ENCODE results near the gene ATP8B1. TPM values are rescaled to one million over a fixed set of nuclear protein-coding genes. Genes with fewer than 3 reads are reported as not detected.

ATP8B1 gene
- total RNA-seq, 1 experiment from 2014 or later: 1.4 TPM

DNA sequence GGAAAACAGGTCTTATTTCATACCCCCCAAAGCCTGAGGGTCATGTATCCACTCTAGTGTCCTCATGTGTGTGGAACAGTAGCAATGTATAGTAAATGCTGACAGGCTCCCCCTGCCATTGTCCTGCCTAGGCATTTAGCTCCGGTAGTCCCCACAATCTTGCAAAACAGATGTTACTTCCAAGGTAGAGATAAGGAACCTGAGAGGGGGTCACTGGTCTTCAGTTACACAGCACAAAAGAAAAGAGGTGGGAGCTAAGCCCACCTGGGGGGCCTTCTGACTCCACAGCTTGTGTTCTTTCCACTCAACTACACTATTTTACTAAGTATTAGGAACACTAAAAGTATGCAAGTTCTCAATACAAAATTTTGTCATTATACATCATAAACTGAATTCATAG lies 199.2 kb downstream of the ATP8B1 start:
- intact Hi-C loops (cut with micrococcal nuclease): no loop called here
- no peaks in the 10 kb centered on the region for H3K4me1 Mint-ChIP-seq (ENCODE audit: insufficient read depth, unreplicated experiment)
- H3K27me3 Mint-ChIP-seq (ENCODE audit: insufficient read depth, unreplicated experiment): no peaks in the 10 kb centered on the region
- POLR2A ChIA-PET: no interaction called here
- H3K9me3 Mint-ChIP-seq (ENCODE audit: unreplicated experiment): no peaks in the 10 kb centered on the region
- CTCF ChIA-PET: interaction anchor here (0.5 to 1.0 kb wide), 2 partner anchors 15 to 36 kb away, joined by 3 read pairs; no protein-coding TSS in a partner anchor
- no peak overlapping the region for H3K27ac Mint-ChIP-seq (ENCODE audit: low read depth, unreplicated experiment)
- DNase-seq (ENCODE audit: unreplicated experiment): no peak
- TF ChIP-seq CTCF (IDR thresholded peaks at IDR 0.05; ENCODE audit: unreplicated experiment): no peak
- no TSS peak for BruUV-seq (replicated peaks)
- H3K4me3 Mint-ChIP-seq (ENCODE audit: unreplicated experiment): no peak overlapping the region
- H3K36me3 Mint-ChIP-seq (ENCODE audit: insufficient read depth, unreplicated experiment): peaks cover 99% of the 10 kb centered on the region

Other genes with a start within 250 kb of the ATP8B1 start
- 23.4 and 25.5 TPM in 2 replicates for gene FECH, start 216.6 kb downstream of the ATP8B1 start, total RNA-seq (2022)
- gene NARS1, start 181.5 kb downstream of the ATP8B1 start, total RNA-seq (2022): 162 and 175 TPM in 2 replicates
- gene NEDD4L, start 240.9 kb upstream of the ATP8B1 start, total RNA-seq (2022): 75.1 and 108 TPM in 2 replicates